AG09319 (cell line): ENCODE measurements around the gene TPD52L2.

Experiments used
- DNase-seq: peaks from one replicate; pipeline ENCODE4 v3.0.0-alpha.2; 2010; ENCODE audit warnings: low read depth; ENCODE audit errors: extremely low read depth
- CTCF ChIP-seq: IDR thresholded peaks from 2 replicates; pipeline ENCODE4 v1.5.1; 2011; ENCODE audit warnings: low read depth, mild to moderate bottlenecking, inconsistent platforms, low read length, moderate library complexity

TPD52L2 gene

GRCh38 chr20:63881451-63882226 lies 16.6 kb downstream of the TPD52L2 start:
- no peak for TF ChIP-seq CTCF
- no peak for DNase-seq

- TF ChIP-seq CTCF, result no peak
- no peak for DNase-seq
Observed at GRCh38 chr20:63882257-63883200, 17.5 kb downstream of the TPD52L2 start.

- no peak for TF ChIP-seq CTCF
- no peak for DNase-seq
Observed at GRCh38 chr20:63883201-63883593, 18.1 kb downstream of the TPD52L2 start.

- TF ChIP-seq CTCF, result no peak
Observed at GRCh38 chr20:63884506-63885263, 19.6 kb downstream of the TPD52L2 start.

GRCh38 chr20:63885264-63886053 lies 20.4 kb downstream of the TPD52L2 start:
- DNase-seq, result no peak
- TF ChIP-seq CTCF, result no peak

More at GRCh38 chr20:63884506-63885263, 19.6 kb downstream of the TPD52L2 start:
- no peak for DNase-seq

- no peak for TF ChIP-seq CTCF
- DNase-seq, result no peak
Observed at GRCh38 chr20:63886054-63886419, 21.0 kb downstream of the TPD52L2 start.
